DMS 273 treated with DMSO at 0.1 percent for 48 hours (cell line): ENCODE results near the gene PDE7B.

ENCODE experiments used
- DNase-seq: peaks from one replicate; lab custom pipeline; 2025; lab: John Stamatoyannopoulos, UW

PDE7B gene

DNA sequence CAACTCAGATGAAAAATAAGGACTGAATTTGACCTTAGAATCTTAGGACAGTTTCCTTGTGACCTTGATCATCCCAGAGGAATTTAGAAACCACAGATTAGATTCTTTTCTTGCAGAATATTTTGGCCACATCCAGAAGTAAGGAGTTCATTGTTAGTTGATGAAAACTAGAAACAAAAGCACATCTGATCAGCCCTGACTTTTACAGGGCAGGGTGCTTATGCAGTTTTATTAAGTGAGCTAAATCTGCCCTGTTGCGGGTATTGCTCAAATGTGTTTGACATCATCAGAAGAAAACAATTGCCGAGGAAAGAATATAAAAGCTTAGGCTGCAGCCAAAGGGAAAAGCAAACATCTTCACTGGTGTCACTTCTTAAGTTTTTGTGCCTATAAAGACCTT, 297.8 kb downstream of the PDE7B start:
- DNase-seq: no peak

DNA sequence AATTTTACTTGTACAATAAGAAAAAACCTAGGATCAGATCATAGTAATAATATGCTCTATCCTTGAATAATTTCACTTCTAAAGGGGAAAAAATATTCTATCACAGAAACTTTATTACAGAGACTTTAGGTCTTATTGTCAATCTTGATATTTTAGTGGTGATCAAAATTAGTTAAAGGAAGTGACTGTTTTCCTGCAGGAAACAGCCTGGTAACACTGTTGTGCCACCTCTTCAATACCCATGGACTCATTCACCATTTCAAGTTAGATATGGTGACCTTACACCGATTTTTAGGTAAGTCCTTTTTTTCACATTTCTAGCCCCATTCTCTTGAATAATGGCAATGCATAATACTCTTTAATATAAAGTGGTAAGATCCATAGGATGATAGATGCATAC, 299.5 kb downstream of the PDE7B start:
- no peak for DNase-seq

- no peak for DNase-seq
These were observed 302.3 kb downstream of the PDE7B start for GRCh38 chr6:136153707-136154375.

- DNase-seq: no peak
These were observed 303.7 kb downstream of the PDE7B start for GRCh38 chr6:136155191-136155590.

DNA sequence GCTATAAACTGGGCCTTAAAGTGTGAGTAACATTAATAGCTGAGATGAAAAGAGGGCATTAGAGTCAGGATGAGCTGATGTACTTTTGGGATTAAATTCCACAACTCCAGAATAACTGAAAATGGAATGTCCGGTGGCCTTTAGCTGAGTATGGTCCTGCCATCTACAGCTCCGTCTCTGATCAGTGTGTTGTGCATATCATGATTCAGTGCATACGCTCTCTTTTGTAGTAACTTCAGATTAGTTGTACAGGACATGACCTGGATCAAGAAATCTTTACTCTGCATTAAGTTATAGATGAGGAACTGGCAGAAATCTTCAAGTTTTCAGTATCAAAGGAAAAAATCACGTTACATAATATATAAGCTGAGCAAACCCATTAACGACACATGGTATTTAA, 306.2 kb downstream of the PDE7B start:
- no peak for DNase-seq

DNA sequence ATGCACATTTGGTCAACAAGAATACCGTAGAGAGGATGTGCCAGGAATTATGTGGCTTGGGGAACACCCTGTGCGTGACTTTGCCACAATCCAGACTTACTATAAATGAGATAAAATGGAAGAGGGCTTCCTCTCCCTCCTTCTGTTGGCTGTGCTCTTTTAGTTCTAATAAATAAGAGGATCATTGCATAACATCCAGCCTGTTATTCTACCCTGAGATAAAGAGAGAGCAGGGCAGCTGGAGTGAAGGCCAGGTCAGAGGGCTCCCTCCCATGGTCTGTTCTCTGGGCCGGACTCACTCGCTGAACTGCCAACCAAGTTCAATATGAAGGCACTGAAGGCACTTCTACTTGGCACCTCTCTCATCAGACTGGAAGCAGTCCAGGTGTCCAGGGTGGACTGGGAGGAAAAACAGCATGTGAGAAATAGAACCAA, 306.9 kb downstream of the PDE7B start:
- DNase-seq: no peak

GRCh38 chr6:136158971-136159370, 307.5 kb downstream of the PDE7B start:
- DNase-seq: no peak

DNA sequence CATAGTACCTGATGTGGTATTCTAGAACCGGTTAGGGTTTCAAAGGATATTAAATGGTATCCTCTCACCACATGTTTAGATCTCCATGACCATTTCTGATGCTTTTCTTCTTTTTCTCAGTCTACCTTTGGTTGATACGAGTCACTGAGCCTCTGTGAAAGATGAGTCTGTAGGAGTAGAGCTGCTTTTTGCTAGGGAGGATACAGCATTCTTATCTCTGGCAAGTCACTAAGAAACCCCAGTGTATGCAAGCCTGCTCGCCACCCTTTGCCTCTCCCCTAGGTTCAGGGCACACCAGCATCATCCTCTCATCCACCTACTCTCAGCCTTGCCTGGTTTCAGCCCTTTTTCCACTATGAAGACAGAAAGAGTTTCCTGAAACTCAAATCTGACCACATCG, 308.7 kb downstream of the PDE7B start:
- no peak for DNase-seq

GRCh38 chr6:136161950-136162349, 310.4 kb downstream of the PDE7B start:
- no peak for DNase-seq

DNA sequence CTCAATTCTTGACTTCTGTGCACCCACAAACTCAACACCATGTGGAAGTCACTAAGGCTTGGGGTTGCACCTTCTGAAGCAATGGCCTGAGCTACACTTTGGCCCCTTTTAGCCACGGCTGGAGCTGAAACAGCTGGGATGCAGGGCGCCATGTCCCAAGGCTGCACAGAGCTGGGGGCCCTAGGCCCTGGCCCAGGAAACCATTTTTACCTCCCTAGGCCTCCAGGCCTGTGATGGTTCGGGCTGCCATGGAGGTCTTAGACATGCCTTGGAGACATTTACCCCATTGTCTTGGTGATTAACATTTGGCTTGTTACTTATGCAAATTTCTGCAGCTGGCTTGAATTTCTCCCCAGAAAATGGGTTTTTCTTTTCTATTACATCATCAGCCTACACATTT, 311.8 kb downstream of the PDE7B start:
- no peak for DNase-seq

DNA sequence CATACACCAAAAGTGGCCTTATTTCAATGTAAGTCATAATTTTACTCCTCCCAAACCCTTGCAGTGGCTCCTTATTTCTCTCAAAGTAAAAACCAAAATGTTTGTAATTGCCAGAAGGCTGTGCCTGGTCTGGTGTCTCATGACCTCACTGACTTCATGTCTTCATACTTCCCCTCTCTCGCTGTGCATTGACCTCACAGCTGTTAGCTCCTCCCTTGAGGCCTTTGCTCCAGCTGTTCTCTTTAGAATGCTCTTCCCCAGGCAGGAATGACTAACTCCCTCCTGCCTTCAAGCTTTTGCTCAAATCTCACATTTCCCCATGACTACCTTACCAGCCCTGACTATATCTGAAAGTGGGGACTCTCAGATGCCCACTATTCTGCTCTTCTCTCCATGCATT, 315.3 kb downstream of the PDE7B start:
- no peak for DNase-seq

- DNase-seq: no peak
These were observed 318.1 kb downstream of the PDE7B start for GRCh38 chr6:136169394-136170148.

DNA sequence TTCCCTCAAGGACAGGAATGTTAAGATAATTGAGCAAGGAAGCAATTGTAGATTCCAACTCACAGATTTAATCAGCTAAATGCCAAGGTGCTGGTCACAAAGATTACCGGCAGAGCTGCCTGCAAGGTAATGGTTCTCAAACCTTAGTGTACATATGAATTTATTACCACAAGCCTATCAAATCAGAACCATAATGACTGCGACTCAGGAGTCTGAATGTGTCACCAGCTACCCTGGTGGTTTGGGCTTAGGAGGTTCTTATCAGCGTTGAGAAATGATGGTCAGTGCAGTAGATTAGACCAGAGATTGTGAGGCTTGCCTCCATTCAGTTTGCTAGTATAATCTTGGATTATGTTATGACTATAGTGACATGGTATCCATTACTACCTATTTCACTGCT, 319.7 kb downstream of the PDE7B start:
- DNase-seq: no peak

DNA sequence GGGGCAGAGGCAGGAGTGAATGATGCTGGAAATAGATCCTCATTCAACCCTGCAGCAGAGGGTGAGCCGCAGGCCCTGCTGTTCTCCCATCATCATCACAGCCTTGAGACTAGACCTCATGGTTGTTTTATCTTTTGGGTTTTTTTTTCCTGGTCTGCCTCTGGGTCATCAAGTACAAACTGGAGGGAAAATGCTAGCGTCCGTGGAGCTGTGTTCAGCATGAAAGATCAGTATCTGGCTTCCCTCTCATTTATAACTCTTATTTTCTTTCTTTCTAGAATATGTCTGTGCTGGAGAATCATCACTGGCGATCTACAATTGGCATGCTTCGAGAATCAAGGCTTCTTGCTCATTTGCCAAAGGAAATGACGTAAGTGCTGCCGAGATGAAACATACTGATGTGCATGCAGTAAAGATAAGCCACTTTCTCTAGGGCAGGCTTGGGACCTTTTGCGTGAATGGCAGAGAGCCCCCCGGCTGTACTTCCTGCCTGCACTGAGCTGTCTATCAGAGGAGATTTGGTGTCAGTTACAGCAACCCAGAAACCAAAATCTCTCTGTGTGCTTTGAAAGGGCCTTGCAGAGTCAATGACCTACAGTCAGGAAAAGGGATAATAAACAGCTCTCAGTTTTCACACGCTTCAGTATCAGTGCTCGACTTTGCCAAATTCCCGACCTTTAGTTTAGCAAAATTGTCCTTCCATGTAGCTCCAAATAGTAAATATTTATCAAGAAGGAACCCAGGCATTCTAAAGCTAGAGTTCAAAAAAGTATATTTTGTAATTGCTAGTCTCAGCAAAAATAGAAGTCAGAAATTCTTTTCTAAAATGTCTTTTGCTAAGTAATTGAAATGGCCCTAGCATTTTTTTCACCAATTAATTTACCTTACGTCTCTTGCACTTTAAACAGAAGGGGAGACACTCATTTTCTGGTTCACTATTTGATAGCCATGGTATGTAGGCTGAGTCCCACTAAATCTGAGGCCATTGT, 322.3 kb downstream of the PDE7B start:
- DNase-seq: no peak

- DNase-seq: no peak
These were observed 323.0 kb downstream of the PDE7B start for GRCh38 chr6:136174510-136174909.

GRCh38 chr6:136175873-136176272, 324.4 kb downstream of the PDE7B start:
- DNase-seq: no peak

DNA sequence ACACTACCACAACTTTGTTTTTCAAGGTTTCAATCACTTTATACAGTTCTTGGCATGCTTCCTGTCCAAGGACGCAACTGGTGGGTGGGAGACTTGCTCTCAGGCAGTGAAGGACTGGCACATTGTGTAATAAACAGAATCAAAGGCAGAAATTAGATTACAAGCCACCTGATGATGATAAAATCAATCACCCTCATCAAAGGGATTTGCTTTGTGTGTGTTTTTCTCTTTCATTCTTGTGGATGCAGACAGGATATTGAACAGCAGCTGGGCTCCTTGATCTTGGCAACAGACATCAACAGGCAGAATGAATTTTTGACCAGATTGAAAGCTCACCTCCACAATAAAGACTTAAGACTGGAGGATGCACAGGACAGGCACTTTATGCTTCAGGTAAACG, 327.2 kb downstream of the PDE7B start:
- DNase-seq: no peak

DNA sequence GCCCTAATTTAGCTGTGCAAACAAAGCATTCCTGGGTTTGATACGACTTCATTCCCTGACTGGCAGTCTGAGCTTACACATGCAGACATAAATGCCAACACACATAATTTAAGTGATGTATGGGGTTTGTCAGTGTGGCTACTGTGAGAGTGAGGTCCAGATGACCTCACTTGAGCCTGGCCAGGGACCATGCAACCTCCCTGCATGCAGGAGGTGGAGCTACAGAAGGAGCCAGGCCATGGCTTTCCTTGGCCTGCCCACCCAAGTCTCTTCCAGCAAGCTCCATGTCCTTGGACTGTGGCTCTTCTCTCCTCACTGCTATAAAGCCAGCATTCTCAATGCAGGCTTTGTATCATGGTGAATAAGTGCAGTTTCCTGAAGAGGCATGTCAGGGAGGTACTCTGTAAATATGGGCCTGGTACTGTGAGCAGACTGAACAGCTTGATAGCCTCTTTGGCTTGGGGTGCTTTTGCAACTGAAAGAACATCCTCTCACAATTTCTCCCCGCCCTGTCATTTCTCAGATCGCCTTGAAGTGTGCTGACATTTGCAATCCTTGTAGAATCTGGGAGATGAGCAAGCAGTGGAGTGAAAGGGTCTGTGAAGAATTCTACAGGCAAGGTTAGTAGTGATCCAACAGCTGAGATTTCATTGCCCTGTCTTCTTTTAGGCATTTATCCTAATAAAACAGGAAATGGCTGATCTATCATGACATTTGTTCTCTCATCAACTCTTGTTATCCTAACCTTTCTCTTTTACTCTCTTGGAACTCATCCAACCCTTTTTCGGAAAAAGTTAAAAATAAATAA, 329.4 kb downstream of the PDE7B start:
- no peak for DNase-seq

GRCh38 chr6:136181512-136181833, 330.0 kb downstream of the PDE7B start:
- DNase-seq: no peak

DNA sequence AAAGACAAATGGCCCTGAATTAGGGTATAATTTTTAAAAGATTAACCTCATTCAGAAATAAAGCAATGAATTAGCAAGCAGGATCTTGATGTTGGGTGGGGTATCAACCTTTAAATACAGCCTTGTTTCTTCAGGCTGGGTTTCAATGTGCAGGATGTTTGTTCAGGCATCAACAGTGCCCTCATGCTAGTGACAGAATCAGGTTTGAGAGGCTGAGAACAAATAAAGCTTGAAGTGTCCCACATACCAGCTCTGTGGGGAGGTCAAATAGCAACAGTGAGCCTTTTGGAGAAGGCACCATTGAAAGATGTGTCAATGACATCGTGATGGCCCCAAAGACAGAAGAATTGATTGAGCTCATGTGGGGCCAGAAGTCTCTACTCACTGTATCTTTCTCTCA, 330.4 kb downstream of the PDE7B start:
- DNase-seq: no peak

- DNase-seq: no peak
These were observed 333.2 kb downstream of the PDE7B start for GRCh38 chr6:136184738-136185137.

DNA sequence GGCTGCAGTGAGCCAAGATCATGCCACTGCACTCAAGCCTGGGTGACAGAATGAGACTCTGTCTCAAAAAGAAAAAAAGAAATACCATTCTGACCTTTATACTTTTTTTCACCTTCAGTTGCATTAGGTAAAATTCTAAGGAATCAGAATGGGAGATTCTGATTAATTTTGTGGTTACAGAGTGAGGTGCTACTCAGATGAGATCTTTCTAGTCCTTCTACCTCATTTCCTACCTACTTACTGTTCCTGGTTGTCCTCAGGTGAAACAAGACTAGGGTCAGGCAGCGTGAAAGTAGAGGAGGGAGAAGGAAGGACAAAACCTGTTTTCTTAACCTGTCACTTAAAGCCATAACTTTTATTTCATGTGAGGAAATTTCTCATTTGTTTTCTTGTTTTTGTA, 334.9 kb downstream of the PDE7B start:
- DNase-seq: no peak
